HG02571 (cell line): ENCODE results near the gene TRIM62.

ENCODE experiments used
- ATAC-seq: cut with Tn5 transposase; IDR thresholded peaks from one replicate; pipeline ENCODE4 v1.9.1; 2021; ENCODE audit warnings: mild to moderate bottlenecking, moderate library complexity; ENCODE audit not compliant: unreplicated experiment

The TRIM62 gene

DNA sequence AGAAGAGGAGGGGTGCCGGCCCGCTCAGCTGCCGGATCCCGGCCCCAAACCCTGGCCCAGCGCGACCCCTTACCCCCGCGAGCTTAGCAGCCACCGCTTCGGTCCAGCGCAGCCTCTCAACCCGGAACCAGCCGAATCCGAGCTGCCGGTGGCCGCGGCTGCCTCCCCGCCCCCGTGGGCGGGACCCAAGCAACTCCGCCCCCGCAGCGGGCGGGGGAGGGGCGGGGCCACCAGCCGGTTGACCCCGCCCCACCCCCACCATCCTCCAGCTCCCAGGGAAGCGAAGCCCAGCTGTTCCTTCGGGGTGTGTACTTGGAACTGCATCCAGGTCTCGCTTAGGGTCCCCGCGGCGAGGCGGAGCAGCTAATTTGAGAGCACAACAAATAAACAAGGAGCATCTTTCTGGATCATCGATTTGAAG lies at the start of gene TRIM62:
TRIM62 (minus strand) TSS at position 123 of the 421 bp plus-strand sequence. CDS start 611 bp downstream, outside the sequence.
- ATAC-seq: no peak

DNA sequence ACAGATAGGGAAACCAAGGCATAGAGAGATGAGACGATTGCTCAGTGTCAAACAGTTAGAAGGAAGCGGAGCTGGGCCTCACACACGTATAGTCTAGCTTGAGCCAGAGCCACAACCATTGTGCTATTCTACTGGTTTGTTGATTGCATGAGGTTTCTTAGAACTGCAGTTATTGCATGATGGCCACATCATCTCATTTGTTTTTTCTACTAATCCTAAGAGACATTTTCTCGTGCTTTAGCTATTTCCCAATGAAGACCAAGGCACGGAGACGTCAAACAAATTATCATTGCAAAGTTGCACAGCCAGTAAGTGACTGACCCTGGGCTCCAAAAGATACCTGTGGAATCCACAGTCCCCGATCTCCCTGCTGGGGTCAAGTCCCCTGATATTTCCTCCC lies 49.3 kb upstream of the TRIM62 start:
- ATAC-seq: no peak

DNA sequence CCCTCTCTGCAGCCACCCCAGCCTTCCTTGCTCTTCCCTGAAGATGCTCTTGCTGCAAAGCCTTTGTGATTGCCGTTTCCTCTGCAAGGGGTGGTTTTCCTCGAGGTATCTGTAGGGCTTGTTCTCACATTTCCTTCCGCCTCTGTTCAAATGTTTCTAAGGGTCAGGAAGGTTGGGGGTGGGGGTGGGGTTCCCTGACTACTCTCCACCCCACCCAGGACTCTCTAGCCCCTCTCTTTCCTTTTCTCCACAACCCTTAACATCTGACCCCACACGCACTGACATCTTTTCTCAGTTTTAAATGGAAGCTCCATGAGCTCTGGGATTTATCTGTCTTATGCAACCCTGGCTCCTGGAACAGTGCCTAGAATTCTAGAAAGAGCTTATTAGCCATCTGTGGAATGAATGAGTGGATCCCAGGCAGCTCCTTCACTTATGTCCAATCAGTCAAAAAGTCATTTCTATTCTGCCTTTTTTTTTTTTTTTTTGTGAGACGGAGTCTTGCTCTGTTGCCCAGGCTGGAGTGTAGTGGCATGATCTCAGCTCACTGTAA lies 47.2 kb upstream of the TRIM62 start:
- no peak for ATAC-seq

DNA sequence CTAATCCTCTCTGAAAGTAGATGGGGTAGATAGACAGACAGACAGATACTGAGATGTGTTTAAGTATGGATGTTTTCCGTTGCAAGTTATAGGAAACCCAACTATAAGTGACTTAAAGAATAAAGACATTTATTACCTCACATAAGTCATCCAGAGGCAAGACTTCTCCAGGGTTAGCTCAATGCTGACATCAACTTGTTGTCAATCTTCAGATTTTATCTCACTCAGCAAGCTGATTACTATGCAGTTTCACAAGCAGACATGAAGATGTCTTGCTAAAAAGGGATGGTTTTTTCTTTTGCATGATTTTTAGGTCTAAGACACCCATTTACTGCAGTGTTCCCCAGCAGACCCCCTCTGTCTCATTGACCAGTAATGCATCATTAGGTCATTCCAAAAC lies 43.7 kb upstream of the TRIM62 start:
- ATAC-seq: no peak

DNA sequence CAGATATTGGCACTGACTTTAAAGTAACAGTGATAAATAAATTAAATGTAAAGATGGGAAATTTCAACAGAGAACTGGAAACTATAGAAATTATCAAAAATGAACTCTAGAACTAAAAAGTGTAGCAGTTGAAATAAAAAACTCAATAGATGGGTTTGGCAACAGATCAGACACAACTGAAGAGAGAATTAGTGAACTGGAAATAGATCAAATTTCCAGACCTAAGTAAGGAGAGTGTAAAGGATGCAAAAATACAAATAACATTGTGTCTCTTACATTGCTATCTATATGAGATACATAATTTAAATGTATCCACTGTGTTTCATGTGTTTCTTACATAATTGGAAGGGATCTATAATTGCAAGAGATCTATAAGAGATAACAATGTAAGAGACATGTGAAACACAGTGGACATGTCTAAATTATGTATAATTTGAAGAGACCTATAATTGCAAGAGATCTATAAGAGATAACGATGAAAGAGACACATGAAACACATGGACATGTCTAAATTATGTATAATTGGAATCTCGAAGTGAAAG lies 42.4 kb upstream of the TRIM62 start:
- no peak for ATAC-seq

DNA sequence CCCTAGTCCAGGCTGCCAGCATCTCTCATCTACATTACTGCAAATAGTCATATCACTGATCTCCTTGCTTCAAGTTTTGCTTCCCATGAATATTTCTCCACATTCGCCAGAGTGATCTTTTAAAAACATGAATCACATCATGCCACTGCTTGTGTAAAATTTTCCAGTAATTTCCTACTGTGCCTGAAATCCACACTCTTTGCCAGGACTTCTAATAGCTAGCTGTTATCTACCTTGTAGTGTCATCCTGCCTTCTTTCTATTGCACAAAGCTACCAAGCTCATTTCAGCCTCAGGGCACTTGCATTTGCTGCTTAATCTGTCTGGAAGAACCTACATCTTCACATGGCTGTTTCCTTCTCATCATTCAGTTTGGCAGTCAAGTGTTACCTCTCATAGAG lies 40.5 kb upstream of the TRIM62 start:
- no peak for ATAC-seq

DNA sequence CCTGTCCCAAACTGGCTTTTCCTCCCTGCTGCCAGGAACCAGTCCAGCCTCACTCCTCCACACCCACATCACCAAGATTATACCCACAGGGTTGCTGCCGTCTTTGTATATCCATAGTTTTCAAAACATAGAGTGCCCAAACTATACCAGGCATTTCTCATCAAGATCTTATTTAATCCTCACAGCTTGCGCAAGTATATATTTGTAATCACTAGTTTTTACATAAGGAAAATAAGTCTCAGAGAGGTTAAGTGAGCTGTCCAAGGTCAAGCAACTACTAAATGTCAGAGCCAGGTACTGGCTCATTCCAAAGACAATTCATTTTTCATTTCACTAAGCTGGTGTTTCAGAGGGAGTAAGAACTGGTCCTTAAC lies 39.5 kb upstream of the TRIM62 start:
- ATAC-seq: no peak

DNA sequence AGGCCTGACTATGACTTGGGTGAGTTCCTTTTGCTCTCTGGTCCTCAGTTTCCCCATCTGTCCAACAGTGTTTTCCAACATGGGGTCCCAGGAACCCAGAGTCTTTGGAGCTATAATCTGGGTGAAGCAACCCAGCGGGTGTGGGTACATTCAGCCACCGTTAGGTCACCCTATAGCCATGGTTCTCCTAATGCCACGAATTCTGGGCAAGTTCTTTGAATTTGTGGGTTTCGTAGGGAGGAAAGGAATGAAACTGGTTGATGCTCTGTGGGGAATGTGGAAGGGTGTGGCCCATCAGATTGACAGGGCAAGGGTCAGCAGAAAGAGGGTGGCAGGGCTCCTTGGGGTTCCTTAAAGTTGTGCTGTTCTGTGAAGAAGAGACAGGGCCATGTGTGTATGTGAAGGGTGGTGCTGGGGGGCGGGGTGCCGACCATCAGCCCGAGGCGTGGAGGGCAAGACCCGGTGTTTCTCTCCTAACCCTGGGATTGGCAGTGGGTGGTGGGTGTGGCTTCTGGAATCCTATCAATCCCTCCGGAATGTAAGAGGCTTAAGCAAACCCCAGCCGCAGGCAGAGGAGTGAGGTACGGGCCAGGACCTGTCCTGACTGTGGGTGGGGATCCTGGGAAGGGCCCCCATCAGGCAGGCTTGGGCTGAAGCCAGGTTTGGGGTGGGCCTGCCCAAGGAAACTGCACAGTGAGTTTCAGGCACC lies 39.0 kb upstream of the TRIM62 start:
- no peak for ATAC-seq

DNA sequence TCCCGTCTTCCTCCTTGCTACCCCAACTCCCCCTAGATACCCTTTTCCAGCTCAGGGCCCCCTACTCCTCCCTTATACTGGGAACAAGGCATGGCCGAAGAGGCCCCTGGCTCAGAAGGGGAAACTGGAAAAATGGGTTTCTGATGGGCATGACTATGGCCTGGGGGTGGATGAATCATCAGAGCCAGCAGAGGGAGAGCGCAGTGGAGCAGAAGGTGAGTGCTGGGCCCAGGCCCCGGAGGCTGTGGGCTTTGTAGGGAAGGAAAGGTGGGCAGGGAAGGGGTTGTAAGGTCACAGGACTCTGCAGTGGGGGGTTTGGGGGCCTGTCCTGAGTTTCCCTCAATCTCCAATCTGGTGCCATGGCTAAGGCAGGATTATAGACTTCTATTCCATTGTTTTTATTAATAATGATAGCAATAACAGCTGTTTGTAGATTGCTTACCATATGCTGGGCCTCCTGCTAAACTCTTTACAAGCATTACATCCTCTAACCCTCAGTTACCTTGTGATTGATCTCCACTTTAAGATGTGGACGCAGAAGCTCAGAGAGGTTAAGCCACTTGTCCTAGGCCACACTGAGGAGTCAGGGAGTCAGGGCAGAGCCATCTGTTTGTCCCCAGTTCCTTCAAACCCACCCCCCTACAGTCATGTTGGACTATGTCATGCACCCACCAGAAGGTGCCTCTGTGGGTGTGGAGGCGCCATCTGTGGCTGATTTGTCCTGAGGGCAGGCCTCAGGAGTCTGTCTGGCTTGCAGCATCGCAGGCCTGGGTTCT lies 38.2 kb upstream of the TRIM62 start:
- no peak for ATAC-seq

DNA sequence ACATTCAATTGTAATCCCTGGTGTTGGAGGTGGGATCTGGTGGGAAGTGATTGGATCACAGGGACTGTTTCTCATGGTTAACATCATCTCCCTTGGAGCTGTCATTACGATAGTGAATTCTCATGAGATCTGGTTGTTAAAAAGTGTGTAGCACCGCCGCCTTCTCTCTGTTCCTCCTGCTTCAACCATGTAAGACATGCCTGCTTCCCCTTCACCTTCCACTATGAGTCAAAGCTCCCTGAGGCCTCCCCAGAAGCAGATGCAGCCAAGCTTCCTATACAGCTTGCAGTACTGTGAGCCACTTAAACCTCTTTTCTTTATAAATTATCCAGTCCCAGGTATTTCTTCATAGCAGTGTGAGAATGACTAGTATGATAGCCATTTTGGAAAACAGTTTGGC lies 30.1 kb upstream of the TRIM62 start:
- no peak for ATAC-seq

DNA sequence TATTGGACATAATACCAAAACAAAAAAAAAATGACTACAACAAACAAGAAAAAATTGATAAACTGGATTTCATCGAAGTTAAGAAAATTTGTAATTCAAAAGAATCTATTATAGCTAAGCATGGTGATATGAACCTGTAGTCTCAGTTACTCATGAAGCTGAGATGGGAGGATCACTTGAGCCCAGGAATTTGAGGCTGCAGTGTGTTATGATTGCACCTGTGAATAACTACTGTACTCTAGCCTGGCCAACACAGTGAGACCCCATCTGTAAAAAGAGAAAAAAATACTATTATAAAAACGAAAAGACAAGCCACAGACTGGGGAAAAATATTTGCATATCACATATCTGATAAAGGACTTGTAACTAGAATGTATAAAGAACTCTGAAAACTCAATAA lies 24.5 kb upstream of the TRIM62 start:
- ATAC-seq: no peak

DNA sequence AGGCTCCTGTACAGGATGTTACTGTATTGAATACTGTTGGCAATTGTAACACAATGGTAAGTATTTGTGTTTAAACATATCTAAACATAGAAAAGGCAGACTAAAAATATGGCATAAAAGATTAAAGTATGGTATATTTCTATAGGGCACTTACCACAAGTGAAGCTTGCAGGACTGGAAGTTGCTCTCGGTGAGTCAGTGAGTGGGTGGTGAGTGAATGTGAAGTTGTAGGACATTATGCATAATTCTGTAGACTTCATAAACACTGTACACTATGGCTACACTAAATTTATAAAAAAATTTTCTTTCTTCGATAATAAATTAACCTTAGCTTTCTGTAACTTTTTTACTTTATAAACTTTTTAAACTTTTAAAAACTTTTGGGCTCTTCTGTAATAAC lies 13.7 kb upstream of the TRIM62 start:
- no peak for ATAC-seq

DNA sequence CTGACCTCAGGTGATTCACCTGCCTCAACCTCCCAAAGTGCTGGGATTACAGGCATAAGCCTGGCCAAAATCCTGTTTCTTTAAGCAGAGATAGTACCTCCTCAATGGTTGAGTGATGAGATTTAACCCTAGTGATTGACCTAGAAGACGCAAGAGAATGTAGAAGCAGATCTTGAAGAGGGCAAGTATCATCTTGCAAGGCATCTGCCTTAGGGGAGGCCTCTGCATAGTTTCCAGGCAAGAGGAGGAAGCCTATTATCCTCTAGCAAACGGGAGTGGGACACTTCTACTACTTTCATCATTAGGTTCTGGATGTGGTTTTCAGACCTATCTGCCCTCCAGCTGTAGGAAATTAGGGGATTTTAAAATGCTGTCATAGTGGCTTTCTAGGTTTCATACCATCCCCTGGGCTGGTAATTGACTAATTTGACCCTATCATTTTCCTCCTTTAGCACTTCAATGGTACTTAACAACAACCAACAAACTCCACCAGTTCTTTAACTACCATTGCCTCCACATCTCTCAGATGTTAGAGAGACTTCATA lies 10.0 kb upstream of the TRIM62 start:
- ATAC-seq: no peak

DNA sequence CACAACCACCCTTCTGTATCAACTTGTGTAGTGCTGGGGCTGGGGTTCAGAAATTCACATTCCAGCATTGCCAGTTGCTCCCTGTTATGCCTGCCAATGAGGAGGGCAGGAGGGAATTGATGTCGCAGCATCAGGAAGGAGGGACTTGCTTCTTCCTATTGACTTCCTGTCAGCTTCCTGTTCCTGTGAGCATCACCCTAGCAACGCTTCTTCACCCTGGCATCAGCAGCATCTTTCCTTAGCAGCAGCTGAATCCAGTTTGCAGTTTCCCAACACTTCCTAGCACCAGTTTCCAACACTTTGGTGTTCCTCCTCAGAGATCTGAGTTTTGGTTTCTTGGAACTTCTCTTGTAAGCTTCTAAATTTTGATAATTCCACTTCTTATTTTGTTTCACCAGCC lies 8.9 kb upstream of the TRIM62 start:
- no peak for ATAC-seq

DNA sequence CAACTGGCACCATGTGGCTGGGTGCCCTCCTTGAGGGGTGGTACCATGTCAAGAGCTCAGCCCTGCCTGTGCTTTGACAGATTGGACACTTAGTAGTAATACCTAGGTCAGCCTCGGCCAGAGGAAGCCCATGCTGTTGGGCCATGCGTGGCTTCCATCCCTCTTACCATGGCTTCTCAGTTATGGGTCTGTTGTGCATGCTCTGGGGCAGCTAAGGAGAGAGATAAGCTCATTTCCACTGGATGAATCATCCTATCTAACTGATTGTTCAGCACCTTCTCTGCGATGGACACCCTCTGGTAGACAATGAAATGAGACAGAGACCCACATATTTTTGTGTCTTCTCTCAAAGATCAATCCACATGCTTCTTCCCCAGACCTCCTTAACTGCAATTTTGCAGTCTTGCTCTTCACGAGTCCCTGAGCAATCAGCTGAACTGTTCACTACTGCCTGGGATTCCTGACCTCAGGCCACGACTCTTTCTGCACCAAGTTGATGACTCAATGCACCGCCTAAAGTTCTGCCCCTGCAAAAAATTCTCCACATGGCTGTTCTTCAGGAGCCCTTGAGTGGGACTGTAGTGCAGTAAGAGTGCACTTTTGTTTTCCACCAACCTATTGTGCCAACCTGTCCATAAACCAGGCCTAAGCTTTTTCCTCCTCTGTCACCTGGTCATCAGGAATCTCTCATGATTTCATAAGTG lies 6.9 kb upstream of the TRIM62 start:
- no peak for ATAC-seq

DNA sequence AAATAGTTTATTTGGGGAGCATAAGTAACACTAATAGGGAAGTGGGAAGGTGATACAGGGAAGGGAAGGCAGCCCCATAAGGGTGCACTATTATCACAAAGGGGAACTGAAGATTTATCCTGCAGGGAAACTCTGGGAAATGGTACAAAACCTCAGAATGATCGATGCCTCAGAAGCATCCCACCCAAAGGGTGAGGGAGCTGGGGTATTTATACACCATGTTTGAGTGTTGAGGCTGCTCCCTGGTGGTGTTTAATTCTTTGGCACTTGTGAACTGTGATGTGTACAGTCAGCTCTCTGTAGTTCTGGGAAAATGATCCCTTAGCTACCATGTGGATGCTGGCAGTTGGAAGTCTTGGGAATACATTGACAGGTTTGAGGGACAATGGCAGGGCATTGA lies 5.1 kb upstream of the TRIM62 start:
- ATAC-seq: no peak

DNA sequence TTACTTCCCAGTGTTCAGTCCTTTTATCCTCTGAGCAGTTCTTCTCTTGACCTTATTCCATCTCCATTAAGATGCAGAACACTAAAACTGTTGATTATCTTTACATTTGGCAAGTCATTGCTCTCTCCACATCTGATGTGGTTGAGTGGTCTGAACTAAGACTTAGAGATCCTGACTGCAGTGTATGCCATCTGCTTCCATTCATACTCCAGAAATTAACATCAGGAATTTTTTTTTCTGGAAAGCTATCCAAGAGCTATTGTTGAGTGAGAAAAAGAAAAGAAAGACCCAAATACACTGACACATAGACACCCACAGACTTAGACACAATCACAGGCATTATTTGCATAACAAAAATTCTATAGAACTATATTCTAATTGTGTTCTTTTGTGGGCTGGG lies 3.7 kb upstream of the TRIM62 start:
- no peak for ATAC-seq

DNA sequence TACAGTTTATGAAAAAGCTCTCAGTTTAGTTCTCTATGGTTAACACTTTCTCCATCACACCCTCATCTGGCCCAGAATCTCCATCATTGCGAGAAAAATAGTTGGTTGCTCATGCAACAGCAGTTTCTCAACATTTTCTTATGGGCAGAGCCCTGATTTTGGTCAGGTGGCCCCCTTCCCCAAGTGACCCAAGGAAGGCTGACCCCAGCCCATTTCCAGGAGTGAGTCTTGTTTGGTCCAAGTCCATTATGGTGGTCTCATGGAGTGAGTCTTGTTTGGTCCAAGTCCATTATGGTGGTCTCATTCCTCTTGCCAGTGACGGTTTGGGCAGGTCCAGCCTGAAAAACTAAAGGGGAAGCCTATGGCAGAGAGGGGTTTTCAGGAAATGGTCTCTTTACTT lies 1.5 kb upstream of the TRIM62 start:
- ATAC-seq: no peak

DNA sequence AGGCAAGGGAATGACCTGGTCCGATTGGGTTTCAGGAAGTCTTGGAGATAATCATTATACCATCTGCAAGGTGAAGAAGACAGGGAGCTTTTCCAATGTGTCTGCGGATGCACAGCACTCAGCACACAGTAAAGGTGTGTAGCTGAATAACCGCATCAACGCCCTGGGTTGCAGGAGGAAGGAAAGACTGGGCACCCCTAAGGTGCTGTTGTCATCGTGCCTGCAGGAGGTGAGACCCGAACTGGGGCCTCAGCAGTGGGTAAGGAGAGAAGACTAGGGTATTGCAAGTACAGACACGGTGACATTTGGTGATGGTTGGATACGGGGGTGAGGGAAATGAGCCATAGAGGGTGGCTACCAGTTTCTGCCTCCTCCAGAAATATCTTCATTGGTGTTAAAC lies 1.1 kb upstream of the TRIM62 start:
- no peak for ATAC-seq

DNA sequence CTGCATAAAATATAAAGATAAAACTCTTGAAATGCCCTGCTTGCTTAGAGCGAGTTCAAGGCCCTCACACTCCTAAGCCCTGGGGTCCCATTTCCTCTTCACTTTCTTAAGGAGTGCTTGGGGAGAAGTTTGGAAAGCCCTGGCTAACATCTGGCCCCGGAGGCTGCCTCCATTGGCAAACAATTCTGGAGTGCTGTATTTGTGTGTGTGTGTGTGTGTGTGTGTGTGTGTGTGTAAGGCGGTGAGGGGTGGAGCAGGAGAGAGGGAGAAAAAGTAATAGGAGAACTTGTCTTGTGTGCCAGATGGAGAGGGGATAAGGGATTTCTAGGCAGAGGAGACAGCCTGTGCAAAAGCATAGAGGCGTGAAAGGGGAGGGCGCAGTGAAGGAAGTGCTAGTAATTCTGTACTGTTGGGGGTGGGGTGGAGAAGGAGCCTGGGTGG lies 578 bp upstream of the TRIM62 start:
- ATAC-seq: no peak
